ENCODE measurements around the gene PACS1. TPM values are rescaled to one million over a fixed set of nuclear protein-coding genes. Genes with fewer than 3 reads are reported as not detected.

Gene PACS1
- total RNA-seq, 1 experiment from 2014 or later: 9.0 TPM

DNA sequence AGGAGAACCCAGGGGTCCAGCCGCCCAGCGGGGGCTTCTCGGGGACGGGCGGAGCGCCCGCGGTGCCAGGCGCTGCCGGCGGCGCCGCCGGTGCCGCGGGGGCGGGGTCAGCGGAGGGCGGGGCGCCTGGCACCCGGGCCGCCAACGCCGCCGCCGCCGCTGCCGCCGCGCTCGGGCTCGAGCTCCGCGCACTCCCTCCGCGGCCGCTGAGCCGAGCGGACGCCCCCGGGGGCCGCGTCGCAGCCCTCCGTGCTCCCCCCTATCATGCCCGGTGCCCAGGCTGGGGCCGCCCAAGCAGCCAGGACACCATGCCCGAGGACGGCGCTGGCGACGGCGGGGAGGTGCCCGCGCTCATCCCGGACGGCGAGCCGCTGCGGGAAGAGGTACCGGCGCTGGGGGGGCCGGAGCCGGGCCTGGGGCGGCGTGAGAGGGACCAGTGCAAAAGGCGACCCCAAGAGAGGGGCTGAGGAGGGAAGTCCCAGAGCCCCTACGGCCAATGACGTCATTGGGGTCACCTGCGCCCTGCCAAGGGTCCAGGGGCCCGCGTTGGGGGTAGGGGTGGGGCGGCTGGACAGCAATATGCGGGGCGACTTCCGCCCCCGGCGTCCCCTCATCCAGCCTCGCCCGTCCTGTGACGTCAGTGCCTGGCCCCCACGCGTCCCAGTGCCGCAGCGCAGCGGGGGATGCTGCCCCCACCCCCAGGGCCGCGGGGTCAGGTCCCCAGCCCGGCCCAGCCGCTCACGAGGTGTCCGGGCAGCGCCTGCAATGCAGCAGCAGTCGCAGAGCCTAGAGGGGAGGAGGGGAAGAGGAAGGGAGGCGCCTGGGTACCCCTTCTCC lies 221.9 kb downstream of the PACS1 start, which contains the start of gene TMEM151A:
TMEM151A (plus strand) TSS at position 189 of the 837 bp plus-strand sequence; CDS start at position 309, 120 bp downstream.
- DNase-seq (ENCODE audit: low read depth, low spot score): no peak
- in situ Hi-C loops (cut with HindIII; ENCODE audit: low pct_unique_long_range_greater_than_20kb, low sequenced_read_pairs): no loop called here

DNA sequence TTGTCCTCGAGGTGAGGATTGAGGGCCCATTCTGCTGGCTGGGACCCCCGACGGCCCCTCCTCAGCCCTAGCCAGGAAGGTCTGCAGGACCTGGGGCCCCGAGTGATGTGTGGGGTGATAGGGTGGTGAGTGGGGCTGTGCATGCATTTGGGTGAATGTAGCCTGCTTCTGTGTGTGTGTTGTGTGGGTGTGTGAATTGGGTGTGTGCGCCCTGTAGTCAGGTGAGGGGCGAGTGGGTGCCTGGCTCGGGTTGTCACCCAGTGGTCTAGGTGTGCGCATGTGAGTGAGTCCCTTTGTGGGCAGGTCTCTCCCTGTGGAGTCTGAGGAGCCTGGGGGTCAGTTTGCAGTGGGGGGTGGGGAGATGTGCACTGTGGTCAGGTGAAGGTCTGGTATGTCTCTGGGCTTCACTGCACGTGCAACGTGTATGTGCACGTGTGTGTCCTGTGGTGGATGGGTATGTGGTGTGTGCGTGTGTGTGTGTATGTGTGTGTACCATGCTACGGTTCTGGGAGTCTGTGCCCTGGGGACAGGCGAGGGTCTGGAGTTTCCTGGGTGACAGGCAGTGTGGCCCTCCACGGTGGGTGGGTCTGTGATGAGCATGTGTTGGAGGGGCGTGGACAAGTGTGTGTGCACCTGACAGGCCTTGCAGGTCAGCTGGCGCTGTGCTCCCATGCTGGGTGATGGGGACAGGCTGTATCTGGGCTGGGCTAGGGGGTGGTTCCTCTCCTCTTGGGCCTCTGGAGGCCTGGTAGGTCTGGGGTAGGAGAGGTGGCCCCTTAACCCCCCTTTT lies 222.7 kb downstream of the PACS1 start:
- in situ Hi-C loops (cut with HindIII; ENCODE audit: low pct_unique_long_range_greater_than_20kb, low sequenced_read_pairs): no loop called here
- no peak for DNase-seq (ENCODE audit: low read depth, low spot score)

DNA sequence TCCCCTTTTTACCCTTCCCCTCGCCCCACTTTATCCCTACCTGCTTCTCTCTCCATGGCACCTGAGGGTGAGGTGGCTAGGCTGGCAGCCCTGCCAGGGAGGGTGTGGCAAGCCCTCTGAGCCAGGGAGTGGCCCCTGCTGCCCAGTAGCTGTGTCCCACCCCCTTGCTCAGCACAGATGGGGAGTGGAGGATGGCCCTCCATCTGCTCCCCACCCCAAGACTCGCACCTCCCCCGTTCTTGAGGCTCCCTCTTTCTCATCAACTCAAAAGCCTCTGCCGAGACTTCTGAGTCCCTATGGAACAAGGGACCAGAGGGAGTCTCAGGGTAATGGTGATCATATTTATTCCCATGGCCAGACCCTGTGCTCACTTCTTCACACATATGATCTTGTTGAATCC lies 223.3 kb downstream of the PACS1 start:
- DNase-seq (ENCODE audit: low read depth, low spot score): no peak
- in situ Hi-C loops (cut with HindIII; ENCODE audit: low pct_unique_long_range_greater_than_20kb, low sequenced_read_pairs): no loop called here

DNA sequence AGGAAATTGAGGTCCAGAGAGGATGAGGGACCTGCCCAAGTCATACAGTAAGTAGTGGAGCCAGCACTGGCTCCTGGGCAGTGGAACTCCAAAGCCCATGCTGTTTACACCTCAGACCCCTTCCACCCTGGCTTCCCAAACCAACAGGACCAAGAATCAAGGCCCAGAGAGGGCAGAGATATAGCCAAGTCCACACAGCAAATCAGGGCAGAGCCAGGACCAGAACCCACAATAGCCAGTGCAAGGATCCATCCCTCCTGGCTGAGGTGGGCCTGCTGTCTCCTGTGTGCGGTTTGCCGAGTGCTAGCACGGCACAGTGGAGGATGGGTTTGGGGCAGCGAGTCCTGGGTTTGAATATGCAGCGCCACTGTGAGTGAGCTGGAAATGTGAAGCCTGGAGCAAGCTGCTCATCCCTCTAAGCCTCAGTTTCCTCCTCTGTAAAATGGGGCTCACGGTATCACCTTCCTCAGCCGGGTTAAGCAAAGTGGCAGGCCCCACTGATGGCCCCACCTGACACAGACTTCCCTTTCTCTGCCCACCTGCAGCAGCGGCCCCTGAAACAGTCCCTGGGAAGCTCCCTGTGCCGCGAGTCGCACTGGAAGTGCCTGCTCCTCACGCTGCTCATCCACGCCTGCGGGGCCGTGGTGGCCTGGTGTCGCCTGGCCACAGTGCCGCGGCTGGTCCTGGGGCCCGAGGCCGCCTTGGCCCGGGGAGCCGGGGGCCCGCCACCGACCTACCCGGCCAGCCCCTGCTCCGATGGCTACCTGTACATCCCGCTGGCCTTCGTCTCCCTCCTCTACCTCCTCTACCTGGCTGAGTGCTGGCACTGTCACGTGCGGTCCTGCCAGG lies 223.9 kb downstream of the PACS1 start:
- in situ Hi-C loops (cut with HindIII; ENCODE audit: low pct_unique_long_range_greater_than_20kb, low sequenced_read_pairs): no loop called here
- no peak for DNase-seq (ENCODE audit: low read depth, low spot score)

Other genes with a start within 250 kb of the PACS1 start
- gene SNX32, start 236.3 kb upstream of the PACS1 start, total RNA-seq (2014; rRNA removed; shearing (Covaris generic)): 0.08 and 0.18 TPM in 2 replicates
- gene CFL1, start 212.1 kb upstream of the PACS1 start, total RNA-seq (2014; rRNA removed; shearing (Covaris generic)): 941 and 972 TPM in 2 replicates
- gene MUS81, start 209.8 kb upstream of the PACS1 start, total RNA-seq (2014; rRNA removed; shearing (Covaris generic)): 18.6 and 19.3 TPM in 2 replicates
- 0.45 and 0.55 TPM in 2 replicates for gene EFEMP2, start 197.5 kb upstream of the PACS1 start, total RNA-seq (2014; rRNA removed; shearing (Covaris generic))
- 0.29 and 0.48 TPM in 2 replicates for gene CTSW, start 190.4 kb upstream of the PACS1 start, total RNA-seq (2014; rRNA removed; shearing (Covaris generic))
- 60.8 and 62.9 TPM in 2 replicates for gene FIBP, start 181.8 kb upstream of the PACS1 start, total RNA-seq (2014; rRNA removed; shearing (Covaris generic))
- gene CCDC85B, start 179.6 kb upstream of the PACS1 start, total RNA-seq (2014; rRNA removed; shearing (Covaris generic)): 22.2 and 23.7 TPM in 2 replicates
- gene FOSL1, start 169.9 kb upstream of the PACS1 start, total RNA-seq (2014; rRNA removed; shearing (Covaris generic)): 8.9 and 10.2 TPM in 2 replicates
- gene C11orf68, start 151.2 kb upstream of the PACS1 start, total RNA-seq (2014; rRNA removed; shearing (Covaris generic)): 7.8 and 9.8 TPM in 2 replicates
- gene DRAP1, start 150.8 kb upstream of the PACS1 start, total RNA-seq (2014; rRNA removed; shearing (Covaris generic)): 66.5 and 72.9 TPM in 2 replicates
- not detected in 2 replicates for gene TSGA10IP, start 124.8 kb upstream of the PACS1 start, total RNA-seq (2014; rRNA removed; shearing (Covaris generic))
- 40.1 and 46.5 TPM in 2 replicates for gene SART1, start 108.5 kb upstream of the PACS1 start, total RNA-seq (2014; rRNA removed; shearing (Covaris generic))
- gene EIF1AD, start 68.1 kb upstream of the PACS1 start, total RNA-seq (2014; rRNA removed; shearing (Covaris generic)): 27.8 TPM in 2 replicates
- gene BANF1, start 67.8 kb upstream of the PACS1 start, total RNA-seq (2014; rRNA removed; shearing (Covaris generic)): 30.0 and 34.6 TPM in 2 replicates
- gene CST6, start 58.3 kb upstream of the PACS1 start, total RNA-seq (2014; rRNA removed; shearing (Covaris generic)): not detected in 2 replicates
- gene CATSPER1, start 43.8 kb upstream of the PACS1 start, total RNA-seq (2014; rRNA removed; shearing (Covaris generic)): 0.05 TPM in 1 of 2 replicates, not detected in the other
- gene GAL3ST3, start 21.1 kb upstream of the PACS1 start, total RNA-seq (2014; rRNA removed; shearing (Covaris generic)): not detected in 2 replicates
- 103 and 118 TPM in 2 replicates for gene SF3B2, start 17.9 kb upstream of the PACS1 start, total RNA-seq (2014; rRNA removed; shearing (Covaris generic))
- gene KLC2, start 187.4 kb downstream of the PACS1 start, total RNA-seq (2014; rRNA removed; shearing (Covaris generic)): 4.6 and 5.3 TPM in 2 replicates
- gene RAB1B, start 198.4 kb downstream of the PACS1 start, total RNA-seq (2014; rRNA removed; shearing (Covaris generic)): 78.7 and 85.1 TPM in 2 replicates
- gene CNIH2, start 207.9 kb downstream of the PACS1 start, total RNA-seq (2014; rRNA removed; shearing (Covaris generic)): 0.56 and 0.63 TPM in 2 replicates
- gene YIF1A, start 218.9 kb downstream of the PACS1 start, total RNA-seq (2014; rRNA removed; shearing (Covaris generic)): 178 and 183 TPM in 2 replicates
- 1.8 and 2.9 TPM in 2 replicates for gene TMEM151A, start 221.6 kb downstream of the PACS1 start, total RNA-seq (2014; rRNA removed; shearing (Covaris generic))
- gene CD248, start 246.8 kb downstream of the PACS1 start, total RNA-seq (2014; rRNA removed; shearing (Covaris generic)): not detected in 2 replicates